AG09319 (cell line): ENCODE measurements around the gene DGCR6.
"Not testable (repeated sequence)": the region's sequence is repeated elsewhere in the genome, so short reads cannot be mapped to it uniquely, and the experiment has no call there.

Source experiments
- DNase-seq: peaks from one replicate; pipeline ENCODE4 v3.0.0-alpha.2; 2010; ENCODE audit warnings: low read depth; ENCODE audit errors: extremely low read depth
- CTCF ChIP-seq: IDR thresholded peaks from 2 replicates; pipeline ENCODE4 v1.5.1; 2011; ENCODE audit warnings: low read depth, mild to moderate bottlenecking, inconsistent platforms, low read length, moderate library complexity

Gene DGCR6

GRCh38 chr22:18955696-18956095 lies 49.6 kb downstream of the DGCR6 start:
- no peak for TF ChIP-seq CTCF
- DNase-seq = no peak

- not testable (repeated sequence) for DNase-seq
These were observed 50.2 kb downstream of the DGCR6 start for GRCh38 chr22:18956121-18956895.

GRCh38 chr22:18956956-18957355 lies 50.8 kb downstream of the DGCR6 start:
- DNase-seq = not testable (repeated sequence)

- DNase-seq = not testable (repeated sequence)
These were observed 51.7 kb downstream of the DGCR6 start for GRCh38 chr22:18957621-18958320.

- DNase-seq = not testable (repeated sequence)
These were observed 52.2 kb downstream of the DGCR6 start for GRCh38 chr22:18958321-18958705.

- DNase-seq = not testable (repeated sequence)
These were observed 52.6 kb downstream of the DGCR6 start for GRCh38 chr22:18958738-18959137.

GRCh38 chr22:18959266-18959665 lies 53.1 kb downstream of the DGCR6 start:
- DNase-seq = not testable (repeated sequence)

- not testable (repeated sequence) for DNase-seq
These were observed 53.6 kb downstream of the DGCR6 start for GRCh38 chr22:18959741-18960140.

GRCh38 chr22:18960166-18960820 lies 54.2 kb downstream of the DGCR6 start:
- DNase-seq = not testable (repeated sequence)

GRCh38 chr22:18961201-18961600 lies 55.1 kb downstream of the DGCR6 start:
- DNase-seq = not testable (repeated sequence)
